ENCODE measurements around the gene LASP1NB.

Gene LASP1NB

DNA sequence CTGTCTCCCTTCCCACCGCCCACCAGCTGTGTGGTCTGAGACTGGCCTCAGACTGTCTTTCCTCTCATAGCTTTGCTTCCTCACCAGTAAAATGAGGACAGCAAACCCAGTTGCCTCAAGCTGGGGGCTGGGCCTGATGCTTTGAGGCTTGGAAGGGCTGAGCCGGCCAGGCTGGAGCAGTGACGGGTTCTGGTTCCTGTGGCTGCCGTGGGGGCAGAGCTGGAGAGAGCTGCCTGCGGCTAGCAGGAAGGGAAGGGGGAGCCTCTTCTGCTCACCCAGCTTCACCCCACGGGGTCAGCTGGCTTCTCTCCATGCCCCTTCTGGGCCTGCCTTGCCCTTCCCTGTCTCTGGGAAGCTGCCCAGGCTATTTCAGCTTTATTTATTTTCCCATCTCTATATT lies 31.8 kb upstream of the LASP1NB start:
- Histone ChIP-seq H3K27me3 (replicated peaks) (no peaks in the 10 kb centered on the region), H3K36me3 (replicated peaks) (peaks cover 78% of the 10 kb centered on the region)

DNA sequence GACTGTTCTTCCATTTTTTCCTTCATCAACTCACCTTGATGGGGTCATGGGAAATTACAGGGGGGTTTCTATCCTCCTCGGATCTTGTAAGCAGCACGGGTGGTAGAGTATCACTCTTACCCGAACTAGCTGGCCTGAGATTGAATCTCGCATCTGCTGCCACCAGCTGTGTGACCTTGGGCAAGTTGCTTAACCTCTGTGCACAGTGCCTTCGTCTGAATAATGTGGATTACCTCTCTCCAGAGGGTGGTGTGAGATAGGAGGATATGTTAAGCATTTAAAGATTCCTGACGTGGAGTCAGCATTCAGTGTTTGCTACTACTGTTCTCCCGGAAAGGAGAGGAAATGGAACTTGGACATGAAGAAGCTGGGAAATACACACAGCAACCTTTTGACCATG lies 31.1 kb upstream of the LASP1NB start:
- Histone ChIP-seq H3K36me3 (replicated peaks) (peaks cover 79% of the 10 kb centered on the region), H3K4me3 (ENCODE audit: low read depth, low read length) (no peak overlapping the region), H3K27me3 (replicated peaks) (no peaks in the 10 kb centered on the region), H3K27ac (no peak overlapping the region)
- DNase-seq, result no peak
- in situ Hi-C loops (cut with HindIII; ENCODE audit: low pct_ligation_motif_present, low sequenced_read_pairs), result no loop called here
- TF ChIP-seq, protein P1, sequence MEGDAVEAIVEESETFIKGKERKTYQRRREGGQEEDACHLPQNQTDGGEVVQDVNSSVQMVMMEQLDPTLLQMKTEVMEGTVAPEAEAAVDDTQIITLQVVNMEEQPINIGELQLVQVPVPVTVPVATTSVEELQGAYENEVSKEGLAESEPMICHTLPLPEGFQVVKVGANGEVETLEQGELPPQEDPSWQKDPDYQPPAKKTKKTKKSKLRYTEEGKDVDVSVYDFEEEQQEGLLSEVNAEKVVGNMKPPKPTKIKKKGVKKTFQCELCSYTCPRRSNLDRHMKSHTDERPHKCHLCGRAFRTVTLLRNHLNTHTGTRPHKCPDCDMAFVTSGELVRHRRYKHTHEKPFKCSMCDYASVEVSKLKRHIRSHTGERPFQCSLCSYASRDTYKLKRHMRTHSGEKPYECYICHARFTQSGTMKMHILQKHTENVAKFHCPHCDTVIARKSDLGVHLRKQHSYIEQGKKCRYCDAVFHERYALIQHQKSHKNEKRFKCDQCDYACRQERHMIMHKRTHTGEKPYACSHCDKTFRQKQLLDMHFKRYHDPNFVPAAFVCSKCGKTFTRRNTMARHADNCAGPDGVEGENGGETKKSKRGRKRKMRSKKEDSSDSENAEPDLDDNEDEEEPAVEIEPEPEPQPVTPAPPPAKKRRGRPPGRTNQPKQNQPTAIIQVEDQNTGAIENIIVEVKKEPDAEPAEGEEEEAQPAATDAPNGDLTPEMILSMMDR (IDR thresholded peaks at IDR 0.05; ENCODE audit: low read depth, low read length, missing control alignments), result no peak

More for the DNA sequence above, 31.8 kb upstream of the LASP1NB start:
- in situ Hi-C loops (cut with HindIII; ENCODE audit: low pct_ligation_motif_present, low sequenced_read_pairs), result no loop called here
- TF ChIP-seq, protein P1 (IDR thresholded peaks at IDR 0.05; ENCODE audit: low read depth, low read length, missing control alignments), result no peak
- H3K4me3 ChIP-seq (ENCODE audit: low read depth, low read length), result no peak overlapping the region
- H3K27ac ChIP-seq, result no peak overlapping the region
- DNase-seq, result peak; percentile 50

DNA sequence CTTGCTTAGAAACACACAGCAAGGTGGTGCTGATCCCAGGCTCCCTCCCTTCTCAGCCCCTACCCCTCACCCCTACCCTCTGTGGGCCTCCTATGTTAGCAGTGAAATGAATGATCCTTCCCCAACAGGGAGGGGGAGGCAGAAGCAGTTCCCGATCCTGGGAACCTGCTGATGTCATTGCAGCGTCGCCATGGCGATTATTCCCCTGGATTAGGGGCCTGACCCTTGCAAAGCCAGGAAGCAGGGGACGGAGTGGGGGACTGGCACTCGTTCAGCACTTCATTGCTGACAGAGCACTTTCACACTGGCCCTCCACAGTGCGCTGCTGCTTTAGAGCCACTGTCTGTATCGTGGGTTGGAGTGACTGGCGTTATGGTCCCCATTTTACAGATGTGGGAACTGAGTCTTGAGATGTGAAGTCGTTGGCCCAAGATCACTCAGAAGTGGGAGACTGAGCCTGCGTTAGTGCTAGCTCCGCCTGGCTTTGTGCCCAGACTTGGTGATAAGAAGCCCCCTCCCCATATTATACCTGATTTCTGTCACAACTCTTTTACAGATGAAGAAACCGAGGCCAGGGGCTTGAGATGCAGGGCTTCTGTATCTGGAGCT lies 29.0 kb upstream of the LASP1NB start:
- in situ Hi-C loops (cut with HindIII; ENCODE audit: low pct_ligation_motif_present, low sequenced_read_pairs), result no loop called here

DNA sequence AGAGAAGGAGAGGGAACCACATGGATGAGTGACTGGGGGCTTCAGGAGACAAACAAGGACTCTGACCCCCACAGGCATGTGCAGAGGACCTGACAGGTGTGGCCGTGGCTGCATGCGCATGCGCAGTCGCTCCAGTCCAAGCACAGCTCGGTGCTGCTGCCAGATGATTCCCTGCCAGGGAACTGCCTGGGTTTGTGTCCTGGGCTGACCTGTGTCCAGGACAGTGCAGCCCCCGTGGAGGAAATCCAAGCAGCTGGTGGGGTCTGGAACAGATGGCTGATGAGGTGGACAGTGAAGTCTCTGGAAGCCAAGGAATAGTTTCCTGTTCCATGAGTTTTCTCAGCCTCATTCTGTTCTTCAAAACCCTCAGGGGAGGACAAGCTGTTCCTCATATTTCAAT lies 28.2 kb upstream of the LASP1NB start:
- H3K4me3 ChIP-seq (ENCODE audit: low read depth, low read length), result no peak overlapping the region
- no peaks in the 10 kb centered on the region for H3K27me3 ChIP-seq (replicated peaks)
- no peak for DNase-seq
- TF ChIP-seq, protein P1 (IDR thresholded peaks at IDR 0.05; ENCODE audit: low read depth, low read length, missing control alignments), result no peak
- in situ Hi-C loops (cut with HindIII; ENCODE audit: low pct_ligation_motif_present, low sequenced_read_pairs), result no loop called here
- H3K36me3 ChIP-seq (replicated peaks), result peaks cover 68% of the 10 kb centered on the region
- no peak overlapping the region for H3K27ac ChIP-seq

More for the DNA sequence above, 29.0 kb upstream of the LASP1NB start:
- no peak for DNase-seq
- Histone ChIP-seq H3K36me3 (replicated peaks) (peaks cover 69% of the 10 kb centered on the region), H3K27ac (no peak overlapping the region), H3K27me3 (replicated peaks) (no peaks in the 10 kb centered on the region), H3K4me3 (ENCODE audit: low read depth, low read length) (no peak overlapping the region)
- TF ChIP-seq, protein P1 (IDR thresholded peaks at IDR 0.05; ENCODE audit: low read depth, low read length, missing control alignments), result no peak

DNA sequence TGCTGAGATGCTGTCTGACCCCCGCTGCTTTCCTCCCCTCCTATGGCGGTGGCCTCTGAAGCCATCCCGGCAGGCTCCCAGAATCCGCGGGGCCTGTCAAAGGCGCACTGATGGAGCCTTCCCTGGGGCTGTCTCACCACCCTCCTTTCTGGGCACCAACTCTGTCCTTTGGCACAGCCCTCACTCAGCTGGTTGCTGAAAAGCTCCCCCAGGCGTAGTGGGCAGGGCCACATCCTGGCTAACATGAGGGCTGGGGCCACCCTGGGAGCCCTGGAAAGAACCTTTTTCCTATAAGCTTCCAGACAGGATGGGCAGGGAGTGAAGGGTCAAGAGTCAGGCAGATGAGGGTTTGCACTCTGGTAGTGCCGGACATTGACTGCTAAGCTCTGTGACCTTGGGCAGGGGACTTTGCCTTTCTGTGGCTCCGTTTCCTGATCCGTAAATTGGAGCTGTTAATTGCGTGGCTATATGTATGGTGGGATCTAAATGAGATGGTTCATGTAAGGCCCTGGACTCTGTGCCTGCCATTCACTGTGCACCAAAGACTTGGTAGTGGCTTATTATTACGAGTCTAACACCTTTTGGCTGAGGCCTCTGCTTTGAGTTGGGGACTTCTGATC lies 27.6 kb upstream of the LASP1NB start:
- in situ Hi-C loops (cut with HindIII; ENCODE audit: low pct_ligation_motif_present, low sequenced_read_pairs), result no loop called here
- no peak for DNase-seq
- Histone ChIP-seq H3K4me3 (ENCODE audit: low read depth, low read length) (no peak overlapping the region), H3K27ac (no peak overlapping the region), H3K27me3 (replicated peaks) (no peaks in the 10 kb centered on the region), H3K36me3 (replicated peaks) (peaks cover 65% of the 10 kb centered on the region)
- TF ChIP-seq, protein P1 (IDR thresholded peaks at IDR 0.05; ENCODE audit: low read depth, low read length, missing control alignments), result no peak
